Stimulated activated CD8-positive, alpha-beta memory T cell treated with anti-CD3 and anti-CD28 coated beads, Interleukin-12 subunit alpha, Interleukin-12 subunit beta, amount 100 ng/mL, for 24 hours (primary cell): ENCODE data around the gene ACAT2.
"Not testable (repeated sequence)": the region's sequence is repeated elsewhere in the genome, so short reads cannot be mapped to it uniquely, and the experiment has no call there.

Experiments used
- DNase-seq: peaks from one replicate; pipeline ENCODE4 v3.0.0-alpha.2; 2020; ENCODE audit errors: extremely low read depth

ACAT2 gene

GRCh38 chr6:159761873-159762680 lies at the start of gene ACAT2:
ACAT2 (plus strand) TSS chr6:159762045; CDS start chr6:159762088, 43 bp downstream.
- DNase-seq, result peak; percentile 89

GRCh38 chr6:159712389-159712788 lies 49.5 kb upstream of the ACAT2 start:
- DNase-seq, result not testable (repeated sequence)

- no peak for DNase-seq
Measured at GRCh38 chr6:159713984-159714383, 47.9 kb upstream of the ACAT2 start.

- no peak for DNase-seq
Measured at GRCh38 chr6:159714404-159714803, 47.4 kb upstream of the ACAT2 start.

- no peak for DNase-seq
Measured at GRCh38 chr6:159715166-159715565, 46.7 kb upstream of the ACAT2 start.

- DNase-seq, result no peak
Measured at GRCh38 chr6:159715605-159716004, 46.2 kb upstream of the ACAT2 start.

GRCh38 chr6:159716247-159717096 lies 45.4 kb upstream of the ACAT2 start:
- DNase-seq, result no peak

- DNase-seq, result no peak
Measured at GRCh38 chr6:159718634-159719033, 43.2 kb upstream of the ACAT2 start.

- no peak for DNase-seq
Measured at GRCh38 chr6:159719287-159719686, 42.6 kb upstream of the ACAT2 start.

GRCh38 chr6:159720708-159721107 lies 41.1 kb upstream of the ACAT2 start:
- DNase-seq, result no peak

GRCh38 chr6:159721981-159722380 lies 39.9 kb upstream of the ACAT2 start:
- not testable (repeated sequence) for DNase-seq

GRCh38 chr6:159722655-159723054 lies 39.2 kb upstream of the ACAT2 start:
- DNase-seq, result no peak

- DNase-seq, result no peak
Measured at GRCh38 chr6:159723259-159723658, 38.6 kb upstream of the ACAT2 start.

GRCh38 chr6:159724778-159725177 lies 37.1 kb upstream of the ACAT2 start:
- no peak for DNase-seq

- DNase-seq, result not testable (repeated sequence)
Measured at GRCh38 chr6:159725208-159725607, 36.6 kb upstream of the ACAT2 start.

GRCh38 chr6:159726255-159726917 lies 35.5 kb upstream of the ACAT2 start:
- DNase-seq, result no peak

GRCh38 chr6:159726918-159727716 lies 34.7 kb upstream of the ACAT2 start, which contains the start of gene WTAP:
WTAP (plus strand) TSS chr6:159727506; CDS start chr6:159736266, 8,760 bp downstream.
- DNase-seq, result peak; percentile 90

GRCh38 chr6:159727717-159728445 lies 34.0 kb upstream of the ACAT2 start:
- DNase-seq, result no peak

- no peak for DNase-seq
Measured at GRCh38 chr6:159728531-159728964, 33.3 kb upstream of the ACAT2 start.

GRCh38 chr6:159729598-159730331 lies 32.1 kb upstream of the ACAT2 start:
- DNase-seq, result no peak
